GM21786 (cell line): ENCODE data around the gene ZNF880.
A peak's percentile ranks its signal among the peaks of the same experiment; 100 is the strongest.
"Not testable (repeated sequence)": the region's sequence is repeated elsewhere in the genome, so short reads cannot be mapped to it uniquely, and the experiment has no call there.

Experiments
- ATAC-seq: cut with Tn5 transposase; IDR thresholded peaks from one replicate; pipeline ENCODE4 v1.9.1; 2021; ENCODE audit not compliant: unreplicated experiment

ZNF880 gene

GRCh38 chr19:52369559-52370340 is at the start of gene ZNF880:
TSS of gene ZNF880 (plus strand) at chr19:52369923. CDS start at chr19:52369966, 43 bp downstream.
- ATAC-seq: peak; percentile 88

- no peak for ATAC-seq
Measured at GRCh38 chr19:52322429-52322828, 47.3 kb upstream of the ZNF880 start.

- no peak for ATAC-seq
Measured at GRCh38 chr19:52331757-52332156, 38.0 kb upstream of the ZNF880 start.

GRCh38 chr19:52335768-52336116 is 34.0 kb upstream of the ZNF880 start:
- ATAC-seq: peak; percentile 12

- peak; percentile 79 for ATAC-seq
Measured at GRCh38 chr19:52336117-52336790, 33.5 kb upstream of the ZNF880 start, which contains the start of gene ZNF610. TSS of gene ZNF610 (plus strand) at chr19:52336243. CDS start at chr19:52349173, 12,930 bp downstream.

GRCh38 chr19:52336791-52337381 is 32.8 kb upstream of the ZNF880 start:
- ATAC-seq: no peak

GRCh38 chr19:52339022-52339421 is 30.7 kb upstream of the ZNF880 start:
- ATAC-seq: not testable (repeated sequence)

- ATAC-seq: no peak
Measured at GRCh38 chr19:52343548-52343947, 26.2 kb upstream of the ZNF880 start.

GRCh38 chr19:52345162-52345561 is 24.6 kb upstream of the ZNF880 start:
- no peak for ATAC-seq

- no peak for ATAC-seq
Measured at GRCh38 chr19:52351512-52351911, 18.2 kb upstream of the ZNF880 start.

GRCh38 chr19:52366414-52366824 is 3.3 kb upstream of the ZNF880 start:
- no peak for ATAC-seq

GRCh38 chr19:52370341-52370710 is 603 bp downstream of the ZNF880 start:
- ATAC-seq: no peak

GRCh38 chr19:52391135-52391534 is 21.4 kb downstream of the ZNF880 start:
- ATAC-seq: no peak

GRCh38 chr19:52397310-52398080 is 27.8 kb downstream of the ZNF880 start, which contains the start of gene ZNF528:
TSS of gene ZNF528 (plus strand) at chr19:52397849. CDS start at chr19:52402014, 4,165 bp downstream.
- peak; percentile 72 for ATAC-seq

- ATAC-seq: peak; percentile 12
Measured at GRCh38 chr19:52398081-52398441, 28.3 kb downstream of the ZNF880 start.

GRCh38 chr19:52410276-52410675 is 40.6 kb downstream of the ZNF880 start:
- no peak for ATAC-seq

- no peak for ATAC-seq
Measured at GRCh38 chr19:52415711-52416110, 46.0 kb downstream of the ZNF880 start.

- no peak for ATAC-seq
Measured at GRCh38 chr19:52428937-52429336, 59.2 kb downstream of the ZNF880 start, which contains the start of gene ZNF534. TSS of gene ZNF534 (plus strand) at chr19:52429148. CDS start at chr19:52431475, 2,327 bp downstream.
